Esophagus squamous epithelium (tissue), 4 donors: Measurements from ENCODE around the gene CNOT8.

Experiments used
- CTCF ChIP-seq, 6 experiments: fragments of 450-650 bp in 4 of 6; fragments of 200-600 bp in 2 of 6; sonication (generic) in 2 of 6; IDR thresholded peaks; one replicate each; pipeline ENCODE4 v1.5.1; 2016 to 2019; ENCODE audit warnings: antibody characterized with exemption in 6 of 6, mild to moderate bottlenecking in 4 of 6, moderate library complexity in 4 of 6
- POLR2A ChIP-seq, 4 donors: fragments of 450-650 bp; IDR thresholded peaks; one replicate each; pipeline ENCODE4 v1.6.1; 2017; ENCODE audit warnings: antibody characterized with exemption in 4 of 4, mild to moderate bottlenecking in 4 of 4, moderate library complexity in 3 of 4

- TF ChIP-seq CTCF (IDR thresholded peaks at IDR 0.05) (no peak), POLR2A (IDR thresholded peaks at IDR 0.05) (no peak)
Measured at GRCh38 chr5:154844809-154845208, 13.6 kb upstream of the CNOT8 start.
